Endothelial cell of umbilical vein (primary cell): ENCODE measurements around the gene ANXA2. TPM values are rescaled to one million over a fixed set of nuclear protein-coding genes. Genes with fewer than 3 reads are reported as not detected.
A peak's percentile ranks its signal among the peaks of the same experiment; 100 is the strongest.
"Not testable (repeated sequence)": the region's sequence is repeated elsewhere in the genome, so short reads cannot be mapped to it uniquely, and the experiment has no call there.

Experiments used
- BruUV-seq: library from RNA; stranded (reverse); fragments of 400-500 nt; replicated peaks from 2 replicates; lab custom pipeline; 2021; lab: Mats Ljungman, UMichigan
- CTCF ChIA-PET: fragments of 300-600, 350-600 bp; sonication (Branson Sonifier 250); formaldehyde crosslinking; loops from one replicate; lab custom pipeline; 2021; ENCODE audit warnings: antibody characterized with exemption, inconsistent platforms; lab: Charles Lee
- POLR2A ChIA-PET: fragments of 300-600, 350-600 bp; sonication (Branson Sonifier 250); formaldehyde crosslinking; loops from one replicate; lab custom pipeline; 2021; ENCODE audit warnings: antibody characterized with exemption, inconsistent platforms; lab: Charles Lee
- DNase-seq: peaks from one replicate; pipeline ENCODE4 v3.0.0-alpha.2; 2011; ENCODE audit warnings: low read depth, low spot score
- FAIRE-seq: peaks from 2 replicates; lab custom pipeline; 2011; peaks lifted over from hg19 to GRCh38; lab: Jason Lieb, UNC
- H2AFZ ChIP-seq: 2 replicates; pipeline ENCODE4 v1.6.0; 2012; ENCODE audit warnings: low read depth, low read length, control low read depth, inconsistent platforms
- H3K27ac ChIP-seq: 2 replicates; pipeline ENCODE4 v1.5.1; 2011; ENCODE audit warnings: low read depth, mild to moderate bottlenecking, control low read depth, low read length, moderate library complexity; ENCODE audit not compliant: insufficient read depth
- H3K27me3 ChIP-seq, 2 experiments: 2 replicates each; pipeline versions ENCODE4 v1.6.0 to v1.6.1; 2011; ENCODE audit warnings: low read length in 2 of 2, mixed read lengths in 1 of 2; ENCODE audit not compliant: control insufficient read depth in 2 of 2, insufficient read depth in 2 of 2
- H3K36me3 ChIP-seq, 2 experiments: 2 replicates in 1 of 2; 3 replicates in 1 of 2; pipeline ENCODE4 v1.5.1; 2011; ENCODE audit warnings: low read length in 2 of 2, mild to moderate bottlenecking in 1 of 2, moderate library complexity in 1 of 2; ENCODE audit not compliant: control insufficient read depth in 2 of 2, insufficient read depth in 2 of 2; ENCODE audit errors: extremely low read depth in 1 of 2
- H3K4me1 ChIP-seq: 3 replicates; pipeline ENCODE4 v1.5.1; 2011; ENCODE audit warnings: mild to moderate bottlenecking, low read length; ENCODE audit not compliant: control insufficient read depth, insufficient read depth; ENCODE audit errors: extremely low read depth
- H3K4me2 ChIP-seq: 2 replicates; pipeline ENCODE4 v1.6.1; 2011; ENCODE audit warnings: low read length, control low read depth, mixed read lengths; ENCODE audit not compliant: insufficient read depth
- H3K4me3 ChIP-seq, 3 experiments: fragments of 200-600 bp in 1 of 3; sonication (generic), shearing (Covaris generic) in 1 of 3; replicated peaks in 1 of 3; 2 replicates each; pipeline ENCODE4 v1.5.1; 2011 to 2016; ENCODE audit warnings: control low read depth in 3 of 3, low read length in 3 of 3, mild to moderate bottlenecking in 2 of 3, inconsistent platforms in 1 of 3, low read depth in 1 of 3, moderate library complexity in 1 of 3; ENCODE audit not compliant: insufficient read depth in 1 of 3
- H3K79me2 ChIP-seq: 2 replicates; pipeline ENCODE4 v1.6.0; 2012; ENCODE audit warnings: low read length, inconsistent platforms; ENCODE audit not compliant: control insufficient read depth, insufficient read depth
- H3K9ac ChIP-seq: replicated peaks from 2 replicates; pipeline ENCODE3; 2011; ENCODE audit warnings: low read length, control low read depth; ENCODE audit not compliant: insufficient read depth; ENCODE audit errors: extremely low read depth
- H3K9me1 ChIP-seq: replicated peaks from 3 replicates; pipeline ENCODE4 v1.6.0; 2011; ENCODE audit warnings: mild to moderate bottlenecking, low read length; ENCODE audit not compliant: control insufficient read depth, insufficient read depth; ENCODE audit errors: extremely low read depth
- H3K9me3 ChIP-seq: replicated peaks from 2 replicates; pipeline ENCODE4 v1.5.1; 2012; ENCODE audit warnings: low read length, inconsistent platforms; ENCODE audit not compliant: control insufficient read depth, insufficient read depth
- H4K20me1 ChIP-seq: replicated peaks from 2 replicates; pipeline ENCODE3; 2011; ENCODE audit warnings: mild to moderate bottlenecking, low read length; ENCODE audit not compliant: control insufficient read depth, insufficient read depth; ENCODE audit errors: extremely low read depth
- CTCF ChIP-seq, 2 donors: IDR thresholded peaks; 1 replicate in 1 of 2; 2 replicates in 1 of 2; pipeline ENCODE4 v1.5.1; 2011; ENCODE audit warnings: low read length in 2 of 2, mild to moderate bottlenecking in 2 of 2, moderate library complexity in 2 of 2, control low read depth in 1 of 2, inconsistent platforms in 1 of 2, low read depth in 1 of 2; ENCODE audit not compliant: insufficient read depth in 1 of 2; ENCODE audit errors: extremely low read depth in 1 of 2
- EZH2 ChIP-seq: IDR thresholded peaks from 2 replicates; pipeline ENCODE4 v1.6.1; 2012; ENCODE audit warnings: borderline replicate concordance, low read depth, mild to moderate bottlenecking, moderate library complexity, low read length, inconsistent platforms; ENCODE audit not compliant: severe bottlenecking
- FOS ChIP-seq: IDR thresholded peaks from 2 replicates; pipeline ENCODE4 v1.6.1; 2011; ENCODE audit warnings: mild to moderate bottlenecking, low read length, moderate library complexity, borderline replicate concordance; ENCODE audit not compliant: insufficient read depth
- GATA2 ChIP-seq: IDR thresholded peaks from 2 replicates; pipeline ENCODE4 v1.7.0; 2011; ENCODE audit warnings: low read depth, mild to moderate bottlenecking, moderate library complexity, mixed read lengths, low read length; ENCODE audit not compliant: insufficient read length, insufficient read depth
- JUN ChIP-seq: IDR thresholded peaks from 2 replicates; pipeline ENCODE4 v1.6.1; 2011; ENCODE audit warnings: borderline replicate concordance, low read depth; ENCODE audit not compliant: insufficient read length, insufficient read depth
- MAX ChIP-seq: IDR thresholded peaks from 2 replicates; pipeline ENCODE4 v1.6.1; 2011; ENCODE audit not compliant: insufficient read depth, insufficient read length
- MYC ChIP-seq: IDR thresholded peaks from one replicate; pipeline ENCODE4 v1.6.1; 2011; ENCODE audit warnings: mild to moderate bottlenecking, low read depth, low read length
- POLR2A ChIP-seq: IDR thresholded peaks from 2 replicates; pipeline ENCODE4 v1.6.1; 2012; ENCODE audit warnings: low read depth, mild to moderate bottlenecking, control low read depth, low read length
- POLR2AphosphoS5 ChIP-seq: IDR thresholded peaks from 2 replicates; pipeline ENCODE4 v1.6.1; 2012; ENCODE audit warnings: low read depth, mild to moderate bottlenecking, control low read depth, low read length, moderate library complexity; ENCODE audit not compliant: insufficient read depth
- dilution Hi-C: fragments of 300-500 bp; cut with MboI; formaldehyde crosslinking; loops from one replicate; pipeline ENCODE4 v1.15.0; 2019; ENCODE audit warnings: low sequenced_read_pairs; ENCODE audit not compliant: extremely low pct_ligation_motif_present
- intact Hi-C: fragments of 100-400 bp; cut with micrococcal nuclease; formaldehyde crosslinking; loops from one replicate; pipeline ENCODE4 v1.10.0; 2022
- polyA plus RNA-seq, 4 experiments: library from polyadenylated mRNA; depleted of rRNA in 3 of 4; stranded (reverse) in 3 of 4; unstranded in 1 of 4; fragments of >200 nt; gene quantifications; 2 replicates each; pipeline versions ENCODE4 v1.2.1 to v1.2.3, GENCODE V29; 2011 to 2012; ENCODE audit warnings: missing spikeins in 1 of 4
- total RNA-seq: library from RNA; stranded (reverse); gene quantifications from 2 replicates; pipeline ENCODE4 v1.2.3, GENCODE V29; 2021

The ANXA2 gene
- total and polyA plus RNA-seq, 2 donors (not counting 3 experiments of a cell fraction or from before 2014, with no cell fraction given): 2,725 to 3,299 TPM

- H3K36me3 ChIP-seq, H3K4me3 ChIP-seq, H2AFZ ChIP-seq, H3K9me3 ChIP-seq, BruUV-seq, H3K27ac ChIP-seq, H3K79me2 ChIP-seq, H3K9ac ChIP-seq, POLR2A ChIA-PET, H3K9me1 ChIP-seq, H3K27me3 ChIP-seq, dilution Hi-C loops, H3K4me2 ChIP-seq, FAIRE-seq, CTCF ChIA-PET, intact Hi-C loops, DNase-seq, H4K20me1 ChIP-seq: not testable (repeated sequence)
- peaks cover 27% of the 10 kb centered on the region for H3K4me1 ChIP-seq
These were observed 12.6 kb upstream of the ANXA2 start for GRCh38 chr15:60410350-60410749.

GRCh38 chr15:60408463-60408981, 10.7 kb upstream of the ANXA2 start:
- peak overlapping the region; percentile 10 for H3K4me2 ChIP-seq
- no peaks in the 10 kb centered on the region for H3K27me3 ChIP-seq
- no peaks in the 10 kb centered on the region for H3K9me1 ChIP-seq
- no peaks in the 10 kb centered on the region for H4K20me1 ChIP-seq
- no peak overlapping the region for H3K4me3 ChIP-seq
- DNase-seq (peak; percentile 78), FAIRE-seq (peak; percentile 94)
- H3K36me3 ChIP-seq: no peaks in the 10 kb centered on the region
- H3K9me3 ChIP-seq: no peaks in the 10 kb centered on the region
- intact Hi-C loops (loop anchor here (1.0 kb wide), 2 partner anchors 8 to 13 kb away; no protein-coding TSS in a partner anchor), dilution Hi-C loops (no loop called here)
- POLR2A ChIA-PET: interaction anchor here (1.1 to 1.7 kb wide), 2 partner anchors 11 to 16 kb away, joined by 3 to 5 read pairs; partner anchors contain the start of gene ANXA2
- CTCF ChIA-PET: interaction anchor here (1.4 to 2.2 kb wide), 3 partner anchors 9 to 112 kb away, joined by 3 to 8 read pairs (median 3); no protein-coding TSS in a partner anchor
- H3K4me1 ChIP-seq: peaks cover 27% of the 10 kb centered on the region
- no peak overlapping the region for H3K9ac ChIP-seq
- H2AFZ ChIP-seq: no peak overlapping the region
- peak overlapping the region; percentile 62 for H3K27ac ChIP-seq
- no peaks in the 10 kb centered on the region for H3K79me2 ChIP-seq
- BruUV-seq: no TSS peak
- TF ChIP-seq CTCF (IDR thresholded peaks at IDR 0.05; ENCODE audit: extremely low read depth in 1 of 2, insufficient read depth in 1 of 2, low read depth in 1 of 2, low read length in 2 of 2) (no peak), POLR2A (no peak), FOS (peak; percentile 88), MAX (no peak), POLR2AphosphoS5 (peak; percentile 20), JUN (peak; percentile 62), GATA2 (peak; percentile 82), EZH2 (no peak), MYC (no peak)
